GM21423 (cell line): ENCODE data around the gene TMEM121B.

Source experiments
- ATAC-seq: cut with Tn5 transposase; IDR thresholded peaks from one replicate; pipeline ENCODE4 v1.9.1; 2021; ENCODE audit warnings: mild to moderate bottlenecking, moderate library complexity; ENCODE audit not compliant: unreplicated experiment

Gene TMEM121B

DNA sequence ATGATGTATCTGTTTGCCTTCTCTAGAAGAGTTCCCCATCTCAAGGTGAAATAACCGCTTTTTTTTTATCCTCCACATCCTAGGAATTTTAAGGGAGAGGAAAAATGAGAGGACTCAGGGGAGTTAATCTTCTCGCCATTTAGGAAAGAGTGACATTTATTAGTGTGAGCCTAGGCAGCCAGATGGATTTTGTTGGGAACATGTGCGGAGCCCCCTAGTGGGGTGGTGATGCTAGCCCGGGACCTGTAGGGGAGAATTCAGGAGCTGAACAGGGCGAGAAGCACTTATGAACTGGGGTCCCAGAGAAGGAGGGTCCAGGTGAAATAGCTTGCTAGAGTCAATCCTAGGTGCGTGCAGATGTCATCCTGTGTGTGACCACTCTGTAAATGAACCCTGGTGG is 25.6 kb downstream of the TMEM121B start:
- no peak for ATAC-seq

DNA sequence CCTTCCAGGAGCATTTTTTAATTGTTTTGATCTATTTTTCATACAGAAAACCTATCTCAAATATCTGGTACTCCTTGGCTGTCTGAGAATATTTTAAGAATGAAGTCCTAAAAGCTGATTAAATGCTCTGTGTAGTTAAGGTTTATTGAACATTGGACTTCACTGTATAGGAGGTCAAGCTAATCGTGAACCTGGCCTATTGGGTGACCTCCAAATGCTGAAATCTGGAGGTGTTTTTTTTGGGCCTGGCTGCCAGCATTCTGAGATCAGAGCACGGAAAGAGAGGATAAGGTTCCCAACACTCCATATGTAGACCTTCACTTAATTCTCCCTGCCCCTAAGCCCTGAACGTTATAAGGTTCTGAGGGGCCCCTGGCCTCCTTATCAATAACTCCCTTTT is 28.1 kb downstream of the TMEM121B start:
- ATAC-seq, result no peak

DNA sequence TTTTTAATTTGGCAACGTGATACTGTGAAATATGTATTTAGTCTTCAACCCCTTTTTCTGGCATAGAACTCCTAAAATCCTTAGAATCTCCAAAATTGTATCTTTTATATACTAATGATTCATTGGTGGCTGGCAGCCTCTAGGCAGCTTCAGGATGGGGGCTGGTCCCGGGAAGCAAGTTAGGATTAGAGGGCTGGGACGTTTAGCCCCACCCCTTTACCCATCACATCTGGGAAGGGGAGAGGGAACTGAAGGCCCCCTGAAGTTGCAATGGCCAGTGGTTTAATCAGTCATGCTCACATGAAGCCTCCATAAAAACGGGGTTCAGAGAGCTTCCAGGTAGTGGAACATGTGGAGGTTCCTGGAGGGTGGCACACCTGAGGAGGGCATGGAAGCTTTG is 29.3 kb downstream of the TMEM121B start:
- no peak for ATAC-seq

DNA sequence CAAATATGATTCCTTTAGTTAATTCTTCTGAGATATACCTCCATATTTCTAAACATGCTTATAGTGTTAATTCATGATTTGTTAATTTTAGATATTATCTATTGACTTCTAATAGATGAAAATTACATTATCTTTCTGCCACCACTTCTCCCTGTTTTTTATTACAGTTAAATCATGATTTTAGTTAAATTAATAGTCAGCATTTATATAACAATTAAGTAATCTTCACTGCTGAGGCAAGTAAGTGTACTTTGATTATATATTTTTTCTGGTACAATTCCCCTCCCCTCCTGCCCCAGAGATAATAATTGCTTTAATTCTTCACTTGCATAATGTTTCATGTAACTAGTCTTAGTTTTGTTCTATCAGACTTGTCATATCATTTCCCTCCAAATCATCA is 30.6 kb downstream of the TMEM121B start:
- no peak for ATAC-seq

DNA sequence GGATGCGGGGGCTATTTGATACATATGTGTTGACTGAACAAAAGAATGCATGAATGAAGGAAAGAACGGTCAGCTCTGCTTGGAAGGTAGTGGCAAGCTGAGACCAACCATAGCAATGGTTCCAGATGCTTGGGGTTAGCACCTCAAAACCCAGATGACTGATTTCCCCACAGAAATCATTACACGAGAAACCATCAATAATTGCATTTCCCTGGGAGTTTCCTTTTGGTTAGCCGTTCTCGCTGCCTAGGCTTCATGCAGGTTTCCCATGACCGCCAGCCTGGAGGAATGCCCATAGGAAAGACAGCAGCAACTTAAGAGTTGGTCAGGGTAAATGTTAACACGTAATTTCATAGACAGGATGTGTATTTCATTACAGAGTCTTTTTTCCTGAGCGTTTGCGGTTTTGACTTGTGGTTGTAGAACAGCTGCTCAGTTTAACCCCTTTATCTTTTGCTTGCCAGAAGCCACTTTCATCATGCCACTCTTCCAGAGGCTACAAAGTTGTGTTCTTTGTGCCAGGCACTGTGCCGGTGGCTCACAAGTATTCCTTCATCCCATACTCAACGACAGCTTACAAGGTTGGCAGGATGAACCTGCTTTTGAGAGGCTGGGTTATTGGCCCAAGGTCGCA is 33.5 kb downstream of the TMEM121B start:
- peak; percentile 39 for ATAC-seq

DNA sequence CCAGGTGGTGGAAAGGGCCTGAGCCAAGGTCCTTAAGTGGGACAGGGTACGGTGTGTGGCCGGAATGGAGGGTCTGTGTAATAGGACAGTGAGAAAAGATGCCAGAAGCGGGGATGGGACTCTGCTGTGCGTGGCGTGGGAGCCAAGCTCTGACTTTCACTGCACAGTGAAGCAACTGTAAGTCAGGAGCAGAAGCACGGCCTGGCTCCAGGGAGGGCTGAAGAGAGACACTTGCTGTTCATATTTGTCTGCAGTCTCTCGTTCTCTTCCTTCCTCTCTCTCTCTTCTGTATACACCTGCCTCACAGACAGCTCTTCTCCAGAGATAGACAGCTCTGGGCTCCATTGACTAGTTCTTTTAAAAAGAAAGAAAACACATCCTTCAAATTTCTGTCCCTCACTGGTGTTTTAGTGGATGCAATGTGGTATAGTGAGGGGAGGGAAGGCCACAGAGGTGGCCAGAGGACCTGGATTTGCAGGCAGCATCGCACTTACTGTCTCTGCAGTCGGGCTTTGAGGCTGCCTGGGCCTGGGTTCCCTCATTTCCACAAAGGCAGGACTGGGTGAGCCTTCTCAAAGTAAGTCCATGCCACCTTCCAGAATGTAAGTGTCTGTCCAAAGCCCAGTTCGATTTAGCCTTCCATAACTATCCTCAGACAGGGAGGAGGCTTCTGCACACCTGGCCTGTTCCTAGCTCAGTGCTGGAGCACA is 34.2 kb downstream of the TMEM121B start:
- no peak for ATAC-seq

DNA sequence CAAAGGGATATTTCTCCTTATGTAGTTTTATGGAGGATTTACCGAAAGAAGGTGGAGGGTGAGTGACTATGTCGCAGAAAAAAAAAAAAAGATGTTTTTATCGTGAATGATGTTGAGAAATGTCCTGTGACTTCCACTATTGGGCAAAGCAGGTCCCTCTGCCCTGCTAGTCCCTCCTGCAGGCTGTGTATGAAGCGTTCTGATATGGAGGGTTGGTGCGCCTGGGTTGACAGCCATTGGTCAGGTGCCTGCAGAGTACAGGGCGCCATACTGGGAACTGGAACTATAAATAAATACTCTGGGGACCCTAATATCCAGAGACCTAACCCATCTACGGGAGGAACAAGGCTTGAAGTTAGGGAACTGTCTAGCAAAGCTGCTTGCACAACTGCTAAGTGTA is 34.9 kb downstream of the TMEM121B start:
- ATAC-seq, result no peak

DNA sequence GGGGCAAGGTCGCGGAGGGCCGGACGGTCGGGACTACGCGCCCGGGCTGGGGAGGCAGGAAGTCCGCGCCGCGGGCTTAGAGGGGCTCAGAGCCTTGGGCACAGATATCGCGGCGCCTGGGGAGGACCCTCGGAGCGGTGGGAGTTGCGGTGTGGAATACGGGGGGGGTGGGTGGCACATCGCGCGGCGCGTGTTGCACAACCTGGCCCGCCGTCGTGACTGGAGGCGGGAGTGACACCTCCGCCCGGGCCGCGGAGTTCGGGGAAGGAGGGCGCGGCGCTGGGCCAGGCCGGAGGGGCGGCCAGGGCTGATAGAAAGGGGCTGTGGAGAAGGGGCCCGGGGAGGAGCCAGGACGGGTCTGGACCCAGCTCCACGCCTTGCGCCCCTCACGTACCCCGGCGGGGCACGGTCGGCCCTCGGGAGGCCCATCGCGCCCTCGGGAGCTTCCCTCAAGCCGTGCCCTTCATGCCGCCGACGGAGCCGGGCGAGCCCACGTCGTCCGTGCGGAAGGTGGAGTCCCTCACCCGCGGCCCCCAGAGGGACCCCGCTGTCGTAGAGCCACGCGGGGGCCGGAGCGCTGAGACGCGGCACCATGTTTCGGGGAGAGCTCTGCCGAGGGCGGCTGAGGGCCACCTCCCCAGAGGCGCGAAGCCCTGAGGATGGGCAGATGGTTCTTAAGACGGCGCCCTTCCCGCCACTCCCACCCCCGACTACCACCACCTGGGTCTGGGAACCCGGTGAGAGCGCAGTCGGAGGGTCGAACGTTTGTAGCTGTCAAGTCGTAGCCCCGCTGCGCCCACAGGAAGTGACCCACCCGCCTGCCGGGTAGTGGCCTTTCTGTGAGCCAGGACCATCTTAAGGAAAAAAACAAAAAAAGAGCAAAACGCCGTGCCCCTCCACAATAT is 35.6 kb downstream of the TMEM121B start:
- no peak for ATAC-seq

DNA sequence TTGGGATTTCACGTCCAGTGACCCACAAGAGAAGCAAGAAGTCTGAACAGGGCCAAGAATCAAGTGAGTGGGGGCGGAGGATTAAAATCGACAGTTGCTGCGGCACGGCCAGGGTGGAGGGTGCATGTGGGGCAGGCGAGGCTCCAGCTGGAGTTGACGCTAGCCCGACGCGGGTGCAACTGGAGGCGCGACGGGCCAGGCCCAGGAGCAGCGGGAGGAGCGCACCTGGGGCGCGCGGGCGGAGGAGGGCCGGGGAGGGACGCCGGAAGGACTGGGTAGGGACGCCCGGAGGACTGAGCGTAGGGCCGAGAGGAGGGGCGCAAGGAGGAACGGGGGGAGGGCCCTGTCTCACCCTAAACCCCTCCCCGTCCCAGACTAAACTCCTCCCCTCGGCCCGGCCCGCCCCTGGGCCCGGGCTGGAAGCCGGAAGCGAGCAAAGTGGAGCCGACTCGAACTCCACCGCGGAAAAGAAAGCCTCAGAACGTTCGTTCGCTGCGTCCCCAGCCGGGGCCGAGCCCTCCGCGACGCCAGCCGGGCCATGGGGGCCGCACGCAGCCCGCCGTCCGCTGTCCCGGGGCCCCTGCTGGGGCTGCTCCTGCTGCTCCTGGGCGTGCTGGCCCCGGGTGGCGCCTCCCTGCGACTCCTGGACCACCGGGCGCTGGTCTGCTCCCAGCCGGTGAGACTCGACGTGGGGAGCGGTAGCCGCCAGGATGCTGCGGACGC is 36.4 kb downstream of the TMEM121B start, which contains the start of gene IL17RA:
TSS of gene IL17RA (plus strand) at position 447 of the 723 bp plus-strand sequence. CDS start at position 539, 92 bp downstream.
- ATAC-seq, result peak; percentile 88

DNA sequence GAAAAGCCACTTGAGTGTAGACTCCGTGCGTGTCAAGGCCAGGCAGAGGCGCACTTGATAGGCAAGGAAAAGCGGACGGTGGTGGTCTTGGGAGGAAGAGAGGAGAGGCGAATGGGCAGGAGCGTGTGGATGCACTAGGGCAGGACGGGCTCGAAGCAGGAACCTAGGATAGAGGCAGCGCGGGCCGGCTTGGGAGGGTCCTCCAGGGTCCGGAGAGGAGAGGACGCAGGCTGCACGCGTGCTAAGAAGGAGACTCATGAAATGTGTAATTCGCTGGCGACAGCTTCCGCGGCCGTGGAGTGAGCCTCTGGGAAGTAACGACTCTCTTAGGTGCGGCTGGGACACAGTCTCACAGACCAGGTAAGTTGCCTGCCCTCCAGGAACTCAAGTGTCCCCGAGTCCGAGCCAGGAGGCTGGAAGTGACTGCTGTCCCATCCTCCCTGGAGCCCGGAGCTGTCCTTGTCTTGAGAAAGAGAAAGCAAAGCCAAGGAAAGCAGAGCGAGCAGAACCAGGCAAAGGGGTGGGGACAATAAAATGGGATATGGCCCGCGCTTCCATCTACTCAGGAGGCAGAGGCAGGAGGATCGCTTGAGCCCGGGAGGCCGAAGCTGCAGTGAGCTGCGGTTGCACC is 37.2 kb downstream of the TMEM121B start:
- no peak for ATAC-seq

DNA sequence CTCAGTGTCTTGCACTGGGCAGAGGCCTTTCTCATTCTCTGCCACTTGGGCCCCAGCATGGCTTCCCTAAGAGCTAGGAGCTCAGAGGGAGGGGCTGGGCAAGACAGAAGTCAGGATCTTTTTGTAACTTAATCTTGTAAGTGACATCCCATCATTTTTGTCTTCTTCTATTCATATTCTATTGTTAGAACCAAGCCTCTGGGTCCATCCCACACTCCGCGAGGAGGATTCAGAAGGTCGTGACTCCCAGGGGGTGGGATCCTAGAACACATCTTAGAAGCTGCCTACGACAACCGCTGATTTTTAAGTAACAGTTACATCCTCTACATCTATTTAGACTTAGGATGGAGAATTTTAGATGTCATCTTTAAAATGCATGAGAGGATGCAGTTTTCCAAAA is 37.9 kb downstream of the TMEM121B start:
- ATAC-seq, result no peak

DNA sequence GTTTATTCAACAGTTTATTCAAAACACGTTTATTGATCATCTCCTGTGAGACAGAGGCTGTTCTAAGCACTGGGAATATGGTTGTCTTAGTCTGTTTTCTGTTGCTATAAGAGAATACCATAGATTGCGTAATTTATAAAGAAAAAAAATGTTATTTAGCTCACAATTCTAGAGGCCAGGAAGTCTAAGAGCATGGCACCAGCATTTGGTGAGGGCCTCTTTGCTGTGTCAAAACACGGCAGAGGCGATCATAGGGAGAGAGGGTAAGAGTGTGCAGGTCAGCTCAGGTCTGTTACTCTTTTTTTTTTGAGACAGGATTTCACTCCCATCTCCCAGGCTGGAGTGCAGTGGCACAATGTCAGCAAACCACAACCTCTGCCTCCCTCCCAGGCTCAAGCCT is 41.6 kb downstream of the TMEM121B start:
- no peak for ATAC-seq

DNA sequence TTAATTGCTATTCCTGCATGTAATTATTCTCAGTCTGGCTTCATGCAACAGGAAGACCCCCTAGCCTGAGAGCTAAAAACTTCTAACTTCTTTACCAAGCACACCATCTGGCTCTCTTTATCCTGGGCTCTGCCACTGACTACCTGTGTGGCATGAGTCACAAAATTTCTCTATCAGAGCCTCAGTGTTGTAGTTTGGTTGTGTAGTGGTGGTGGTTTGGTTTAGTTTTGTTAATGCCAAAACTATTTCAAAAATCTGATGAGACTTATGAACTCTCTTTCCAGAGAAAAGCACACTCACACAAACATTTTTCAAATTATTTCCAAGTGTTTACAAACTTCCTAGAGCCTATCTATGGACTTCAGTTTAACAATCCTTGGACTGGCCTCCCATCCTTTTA is 43.9 kb downstream of the TMEM121B start:
- ATAC-seq, result no peak

DNA sequence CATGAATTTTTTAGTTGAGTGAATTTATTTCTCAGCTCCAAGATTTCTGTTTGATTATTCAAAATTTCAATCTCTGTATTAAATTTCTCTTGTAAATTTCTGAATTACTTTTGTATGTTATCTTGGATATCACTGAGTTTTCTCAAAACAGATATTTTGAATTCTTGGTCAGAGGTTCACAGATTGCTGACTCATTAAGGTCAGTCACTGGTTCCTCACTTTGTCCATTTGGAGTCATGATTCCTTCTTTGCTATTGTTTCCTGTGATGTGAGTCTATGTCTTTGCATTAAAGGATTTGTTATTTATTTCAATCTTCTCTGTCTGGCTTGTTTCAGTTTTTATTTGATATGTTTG is 46.5 kb downstream of the TMEM121B start:
- no peak for ATAC-seq

DNA sequence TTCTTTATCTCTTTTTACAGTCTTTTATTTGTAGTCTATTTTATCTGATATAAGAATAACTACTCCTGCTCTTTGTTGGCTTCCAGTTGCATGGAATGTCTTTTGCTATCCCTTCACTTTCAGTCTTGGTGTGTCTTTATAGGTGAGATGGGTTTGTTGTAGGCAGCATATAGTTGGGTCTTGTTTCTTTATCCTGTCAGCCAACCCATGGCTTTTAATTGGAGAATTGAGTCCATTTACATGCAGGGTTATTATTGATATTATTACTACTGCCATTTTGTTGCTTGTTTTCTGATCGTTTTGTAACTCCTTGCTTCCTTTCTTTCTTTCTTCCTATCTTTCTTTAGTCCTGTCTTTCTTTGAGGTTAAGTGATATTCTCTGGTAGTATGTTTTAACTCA is 48.3 kb downstream of the TMEM121B start:
- ATAC-seq, result no peak
